ENCODE results near the gene BTAF1. TPM values are rescaled to one million over a fixed set of nuclear protein-coding genes. Genes with fewer than 3 reads are reported as not detected.

BTAF1 gene
- total RNA-seq, 1 experiment from 2014 or later: 42.5 TPM

GRCh38 chr10:91907033-91907594 lies 16.5 kb upstream of the BTAF1 start:
- ChIA-PET POLR2A (no interaction called here), CTCF (interaction anchor here (3.1 kb wide), 1 partner anchor 148 kb away, joined by 18 read pairs; no protein-coding TSS in a partner anchor), RAD21 (ENCODE audit: low non-redundant PET in 1 of 2, low total read pairs in 2 of 2, uncharacterized antibody in 2 of 2, unreplicated experiment in 2 of 2) (no interaction called here)
- H3K9me2 ChIP-seq (ENCODE audit: insufficient read depth): no peaks in the 10 kb centered on the region
- intact Hi-C loops (cut with micrococcal nuclease): no loop called here
- no peaks in the 10 kb centered on the region for H3K79me2 ChIP-seq (ENCODE audit: insufficient read depth, low read length)
- H3K27me3 ChIP-seq (ENCODE audit: insufficient read depth, low read length): no peaks in the 10 kb centered on the region
- no peaks in the 10 kb centered on the region for H3K9me3 ChIP-seq (ENCODE audit: control insufficient read depth in 1 of 2, insufficient read depth in 1 of 2, low read depth in 1 of 2, low read length in 2 of 2)
- ATAC-seq (no peak), DNase-seq (ENCODE audit: low read depth, low spot score) (no peak)
- no peak overlapping the region for H3K9ac ChIP-seq (ENCODE audit: low read length)
- H3K4me3 ChIP-seq (replicated peaks in 1 of 2; ENCODE audit: low read depth in 1 of 2, low read length in 2 of 2): no peak overlapping the region
- TF ChIP-seq POLR2A (IDR thresholded peaks at IDR 0.05; ENCODE audit: borderline replicate concordance, extremely low read depth, insufficient read depth, insufficient read length): no peak
- no peak for TF ChIP-seq EGR1 (IDR thresholded peaks at IDR 0.05; ENCODE audit: low read depth)
- TF ChIP-seq, protein P1, sequence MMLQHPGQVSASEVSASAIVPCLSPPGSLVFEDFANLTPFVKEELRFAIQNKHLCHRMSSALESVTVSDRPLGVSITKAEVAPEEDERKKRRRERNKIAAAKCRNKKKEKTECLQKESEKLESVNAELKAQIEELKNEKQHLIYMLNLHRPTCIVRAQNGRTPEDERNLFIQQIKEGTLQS (IDR thresholded peaks at IDR 0.05): no peak
- no peak for TF ChIP-seq ZFX (IDR thresholded peaks at IDR 0.05)
- no peak for TF ChIP-seq SP1 (IDR thresholded peaks at IDR 0.05; ENCODE audit: low read depth)
- TF ChIP-seq SRF (IDR thresholded peaks at IDR 0.05; ENCODE audit: low read depth): no peak
- no peak for TF ChIP-seq MAX (IDR thresholded peaks at IDR 0.05)
- no peak for TF ChIP-seq RAD21 (IDR thresholded peaks at IDR 0.05; ENCODE audit: low read depth)
- no peak for TF ChIP-seq ELF1 (IDR thresholded peaks at IDR 0.05; ENCODE audit: borderline replicate concordance, low read depth)
- no peak for TF ChIP-seq REST (IDR thresholded peaks at IDR 0.05; ENCODE audit: low read depth)
- TF ChIP-seq JUND (IDR thresholded peaks at IDR 0.05): no peak
- no peak for TF ChIP-seq CEBPB (IDR thresholded peaks at IDR 0.05; ENCODE audit: low read depth)
- no peak for TF ChIP-seq YY1 (IDR thresholded peaks at IDR 0.05; ENCODE audit: extremely low read depth, insufficient replicate concordance, low read depth, low read length)
- no peak for TF ChIP-seq POLR2AphosphoS5 (IDR thresholded peaks at IDR 0.05; ENCODE audit: low read depth, low read length)
- TF ChIP-seq SIN3A (IDR thresholded peaks at IDR 0.05; ENCODE audit: low read depth): no peak
- no peak for TF ChIP-seq CBX3 (IDR thresholded peaks at IDR 0.05; ENCODE audit: low read depth)
- no peak for TF ChIP-seq ZBTB33 (IDR thresholded peaks at IDR 0.05; ENCODE audit: extremely low read depth, insufficient replicate concordance, low read length)
- no TSS peak for BruUV-seq (replicated peaks)
- H3K4me2 ChIP-seq (ENCODE audit: low read length): peak overlapping the region; percentile 100; the same call in 1 of the 2 replicates
- no peak overlapping the region for H2AFZ ChIP-seq (ENCODE audit: low read depth, low read length, poor library complexity, severe bottlenecking)
- H3K27ac ChIP-seq (ENCODE audit: low read depth, low read length): no peak overlapping the region
- H3K36me3 ChIP-seq (ENCODE audit: control insufficient read depth in 1 of 2, insufficient read depth in 2 of 2, low read length in 2 of 2): no peaks in the 10 kb centered on the region
- no peaks in the 10 kb centered on the region for H4K20me1 ChIP-seq (ENCODE audit: insufficient read depth)
- peaks cover 15 to 29% of the 10 kb centered on the region in 2 experiments for H3K4me1 ChIP-seq (ENCODE audit: control insufficient read depth in 1 of 2, insufficient read depth in 2 of 2, low read length in 2 of 2)
